H9 (cell line): ENCODE results near the gene KBTBD8. TPM values are rescaled to one million over a fixed set of nuclear protein-coding genes. Genes with fewer than 3 reads are reported as not detected.

Experiments used
- DNase-seq: peaks from one replicate; pipeline ENCODE4 v3.0.0-alpha.2; 2017
- H2AFZ ChIP-seq: one replicate; pipeline ENCODE4 v1.6.1; 2013; ENCODE audit warnings: mild to moderate bottlenecking, low read length, control low read depth, moderate library complexity
- H2AK5ac ChIP-seq: 2 replicates; pipeline ENCODE4 v1.6.1; 2013; ENCODE audit warnings: low read length, control low read depth, mixed read lengths; ENCODE audit not compliant: insufficient read length
- H2BK120ac ChIP-seq: one replicate; pipeline ENCODE4 v1.6.1; 2013; ENCODE audit warnings: low read depth, mild to moderate bottlenecking, low read length, control low read depth, inconsistent platforms; ENCODE audit not compliant: poor library complexity, severe bottlenecking
- H2BK12ac ChIP-seq: 2 replicates; pipeline ENCODE4 v1.6.1; 2013; ENCODE audit warnings: low read length, control low read depth, mixed read lengths, low read depth; ENCODE audit not compliant: insufficient read length
- H2BK15ac ChIP-seq: 2 replicates; pipeline ENCODE4 v1.6.1; 2013; ENCODE audit warnings: low read depth, low read length, control low read depth
- H2BK20ac ChIP-seq: one replicate; pipeline ENCODE4 v1.6.1; 2013; ENCODE audit warnings: low read depth, mild to moderate bottlenecking, low read length, control low read depth, inconsistent platforms; ENCODE audit not compliant: poor library complexity, severe bottlenecking
- H2BK5ac ChIP-seq: 2 replicates; pipeline ENCODE4 v1.6.1; 2013; ENCODE audit warnings: low read length, control low read depth, mixed read lengths; ENCODE audit not compliant: insufficient read length
- H3K14ac ChIP-seq: 2 replicates; pipeline ENCODE4 v1.6.1; 2013; ENCODE audit warnings: low read length, control low read depth; ENCODE audit not compliant: insufficient read depth
- H3K18ac ChIP-seq: 2 replicates; pipeline ENCODE4 v1.6.1; 2013; ENCODE audit warnings: low read depth, mild to moderate bottlenecking, mixed read lengths, low read length, control low read depth; ENCODE audit not compliant: insufficient read length
- H3K23ac ChIP-seq: 2 replicates; pipeline ENCODE4 v1.6.1; 2013; ENCODE audit warnings: low read length, control low read depth, mixed read lengths, low read depth; ENCODE audit not compliant: insufficient read length
- H3K23me2 ChIP-seq: 2 replicates; pipeline ENCODE4 v1.6.1; 2013; ENCODE audit warnings: low read depth, mild to moderate bottlenecking, mixed read lengths, low read length, control low read depth; ENCODE audit not compliant: insufficient read length, poor library complexity, severe bottlenecking
- H3K27ac ChIP-seq: 2 replicates; pipeline ENCODE4 v1.5.1; 2013; ENCODE audit warnings: low read length, control low read depth, mixed read lengths, low read depth; ENCODE audit not compliant: insufficient read length
- H3K27me3 ChIP-seq: 2 replicates; pipeline ENCODE4 v1.6.1; 2013; ENCODE audit warnings: low read length, control low read depth, inconsistent platforms; ENCODE audit not compliant: insufficient read depth
- H3K4ac ChIP-seq: 2 replicates; pipeline ENCODE4 v1.6.1; 2013; ENCODE audit warnings: low read depth, mild to moderate bottlenecking, control low read depth, inconsistent platforms, low read length, moderate library complexity
- H3K4me1 ChIP-seq: 2 replicates; pipeline ENCODE4 v1.6.1; 2013; ENCODE audit warnings: low read length, control low read depth, inconsistent platforms; ENCODE audit not compliant: insufficient read depth
- H3K4me2 ChIP-seq: 2 replicates; pipeline ENCODE4 v1.6.1; 2013; ENCODE audit warnings: low read length, control low read depth, mixed read lengths; ENCODE audit not compliant: insufficient read length, insufficient read depth
- H3K56ac ChIP-seq: 2 replicates; pipeline ENCODE4 v1.6.1; 2013; ENCODE audit warnings: low read depth, mild to moderate bottlenecking, mixed read lengths, low read length, control low read depth; ENCODE audit not compliant: insufficient read length
- H3K79me1 ChIP-seq: 2 replicates; pipeline ENCODE4 v1.6.1; 2013; ENCODE audit warnings: low read depth, mild to moderate bottlenecking, moderate library complexity, low read length, control low read depth, inconsistent platforms; ENCODE audit not compliant: insufficient read depth, poor library complexity, severe bottlenecking
- H3K79me2 ChIP-seq: 2 replicates; pipeline ENCODE4 v1.6.1; 2013; ENCODE audit warnings: low read length, control low read depth, inconsistent platforms; ENCODE audit not compliant: insufficient read depth
- H3K9ac ChIP-seq: 2 replicates; pipeline ENCODE4 v1.6.1; 2013; ENCODE audit warnings: low read length, control low read depth, mixed read lengths; ENCODE audit not compliant: insufficient read length; ENCODE audit errors: extremely low read depth
- H3K9me3 ChIP-seq: one replicate; pipeline ENCODE4 v1.6.1; 2013; ENCODE audit warnings: low read depth, low read length, inconsistent platforms; ENCODE audit not compliant: control insufficient read depth
- H3T11ph ChIP-seq: one replicate; pipeline ENCODE4 v1.6.1; 2013; ENCODE audit warnings: mild to moderate bottlenecking, low read length, control low read depth, inconsistent platforms
- H4K20me1 ChIP-seq: one replicate; pipeline ENCODE4 v1.6.1; 2013; ENCODE audit not compliant: control insufficient read depth, insufficient read length, insufficient read depth
- H4K5ac ChIP-seq: 2 replicates; pipeline ENCODE4 v1.6.1; 2013; ENCODE audit warnings: low read depth, mild to moderate bottlenecking, mixed read lengths, low read length, control low read depth; ENCODE audit not compliant: insufficient read length
- H4K8ac ChIP-seq: replicated peaks from 2 replicates; pipeline ENCODE4 v1.6.1; 2013; ENCODE audit warnings: low read length, control low read depth, mixed read lengths, low read depth; ENCODE audit not compliant: insufficient read length
- H4K91ac ChIP-seq: 2 replicates; pipeline ENCODE4 v1.6.1; 2013; ENCODE audit warnings: low read depth, mild to moderate bottlenecking, moderate library complexity, mixed read lengths, low read length, control low read depth; ENCODE audit not compliant: insufficient read length
- H3K27ac Mint-ChIP-seq, 3 experiments: 2 replicates in 2 of 3; 3 replicates in 1 of 3; pipeline ENCODE4 v1.8.0; 2020 to 2021; ENCODE audit warnings: mixed read lengths in 3 of 3, mild to moderate bottlenecking in 1 of 3, moderate library complexity in 1 of 3
- H3K27me3 Mint-ChIP-seq: 2 replicates; pipeline ENCODE4 v1.8.0; 2021; ENCODE audit warnings: low read depth, mild to moderate bottlenecking, moderate library complexity, mixed read lengths
- H3K36me3 Mint-ChIP-seq, 3 experiments: 2 replicates in 2 of 3; 3 replicates in 1 of 3; pipeline ENCODE4 v1.8.0; 2020 to 2021; ENCODE audit warnings: low read depth in 3 of 3, mixed read lengths in 3 of 3; ENCODE audit not compliant: insufficient read depth in 1 of 3
- H3K4me1 Mint-ChIP-seq, 2 experiments: 2 replicates each; pipeline ENCODE4 v1.8.0; 2020; ENCODE audit warnings: mixed read lengths in 2 of 2
- H3K4me3 Mint-ChIP-seq, 2 experiments: 2 replicates in 1 of 2; 3 replicates in 1 of 2; pipeline ENCODE4 v1.8.0; 2020 to 2021; ENCODE audit warnings: mild to moderate bottlenecking in 2 of 2, mixed read lengths in 2 of 2, moderate library complexity in 1 of 2
- H3K9me3 Mint-ChIP-seq, 2 experiments: 2 replicates in 1 of 2; 3 replicates in 1 of 2; pipeline ENCODE4 v1.8.0; 2020; ENCODE audit warnings: mild to moderate bottlenecking in 2 of 2, mixed read lengths in 2 of 2, moderate library complexity in 1 of 2
- WGBS: extraction: QIAGEN DNeasy Blood & Tissue Kit; methylation state at CpG from one replicate; pipeline ENCODE4 v1.1.7; 2013; ENCODE audit warnings: missing lambda C conversion rate, low lambda C conversion rate, mixed read lengths; ENCODE audit not compliant: insufficient read length; ENCODE audit errors: extremely low coverage; 5-methylcytosine and 5-hydroxymethylcytosine counted together
- total RNA-seq: library from RNA; stranded (reverse); gene quantifications from 2 replicates; pipeline ENCODE4 v1.2.1, GENCODE V29; 2021
- TF ChIP-seq, protein P1 (sequence below): fragments of 200-600 bp; sonication (generic); conservative IDR thresholded peaks from 3 replicates; pipeline ENCODE4 v1.8.0; 2021; ENCODE audit warnings: antibody characterized with exemption, mild to moderate bottlenecking

The KBTBD8 gene
- total RNA-seq, 1 experiment from 2014 or later = 16.7 TPM

- Mint-ChIP-seq H3K4me1 (peaks cover 23 to 25% of the 10 kb centered on the region in 2 experiments), H3K27ac (peak overlapping the region in 1 of 3 experiments; percentile 2; a peak in 1 of 7 replicates), H3K27me3 (no peaks in the 10 kb centered on the region), H3K36me3 (peaks cover 0 to 5% (median 4%) of the 10 kb centered on the region in 3 experiments; a peak in 1 of 7 replicates), H3K4me3 (no peak overlapping the region), H3K9me3 (no peaks in the 10 kb centered on the region)
- Histone ChIP-seq H2BK5ac (no peak overlapping the region), H3K9ac (no peak overlapping the region), H4K8ac (no peak overlapping the region), H3K27ac (no peak overlapping the region), H3K27me3 (no peaks in the 10 kb centered on the region), H3K18ac (no peak overlapping the region), H2BK15ac (no peak overlapping the region), H3K4ac (no peak overlapping the region), H3K79me2 (no peaks in the 10 kb centered on the region), H4K5ac (no peak overlapping the region), H2AK5ac (no peak overlapping the region), H3K56ac (no peak overlapping the region), H3K79me1 (no peaks in the 10 kb centered on the region), H3K4me2 (no peak overlapping the region), H3K23me2 (no peaks in the 10 kb centered on the region), H4K91ac (no peak overlapping the region), H4K20me1 (no peaks in the 10 kb centered on the region), H2AFZ (no peak overlapping the region), H2BK12ac (no peak overlapping the region), H2BK20ac (no peak overlapping the region), H3K4me1 (peaks cover 4% of the 10 kb centered on the region; the same call in 1 of the 2 replicates), H3K9me3 (no peaks in the 10 kb centered on the region), H2BK120ac (no peak overlapping the region), H3K23ac (no peak overlapping the region), H3T11ph (no peak overlapping the region), H3K14ac (no peak overlapping the region)
- WGBS = 100% methylated on average over 1 of the region's 3 CpGs
- TF ChIP-seq, protein P1, sequence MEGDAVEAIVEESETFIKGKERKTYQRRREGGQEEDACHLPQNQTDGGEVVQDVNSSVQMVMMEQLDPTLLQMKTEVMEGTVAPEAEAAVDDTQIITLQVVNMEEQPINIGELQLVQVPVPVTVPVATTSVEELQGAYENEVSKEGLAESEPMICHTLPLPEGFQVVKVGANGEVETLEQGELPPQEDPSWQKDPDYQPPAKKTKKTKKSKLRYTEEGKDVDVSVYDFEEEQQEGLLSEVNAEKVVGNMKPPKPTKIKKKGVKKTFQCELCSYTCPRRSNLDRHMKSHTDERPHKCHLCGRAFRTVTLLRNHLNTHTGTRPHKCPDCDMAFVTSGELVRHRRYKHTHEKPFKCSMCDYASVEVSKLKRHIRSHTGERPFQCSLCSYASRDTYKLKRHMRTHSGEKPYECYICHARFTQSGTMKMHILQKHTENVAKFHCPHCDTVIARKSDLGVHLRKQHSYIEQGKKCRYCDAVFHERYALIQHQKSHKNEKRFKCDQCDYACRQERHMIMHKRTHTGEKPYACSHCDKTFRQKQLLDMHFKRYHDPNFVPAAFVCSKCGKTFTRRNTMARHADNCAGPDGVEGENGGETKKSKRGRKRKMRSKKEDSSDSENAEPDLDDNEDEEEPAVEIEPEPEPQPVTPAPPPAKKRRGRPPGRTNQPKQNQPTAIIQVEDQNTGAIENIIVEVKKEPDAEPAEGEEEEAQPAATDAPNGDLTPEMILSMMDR = no peak
- no peak for DNase-seq
Measured at GRCh38 chr3:67016522-67017080, 18.5 kb downstream of the KBTBD8 start.
